Endothelial cell of umbilical vein (primary cell): ENCODE results near the gene SUGCT. TPM values are rescaled to one million over a fixed set of nuclear protein-coding genes. Genes with fewer than 3 reads are reported as not detected.

Experiments
- BruUV-seq: library from RNA; stranded (reverse); fragments of 400-500 nt; replicated peaks from 2 replicates; lab custom pipeline; 2021; lab: Mats Ljungman, UMichigan
- CTCF ChIA-PET: fragments of 300-600, 350-600 bp; sonication (Branson Sonifier 250); formaldehyde crosslinking; loops from one replicate; lab custom pipeline; 2021; ENCODE audit warnings: antibody characterized with exemption, inconsistent platforms; lab: Charles Lee
- POLR2A ChIA-PET: fragments of 300-600, 350-600 bp; sonication (Branson Sonifier 250); formaldehyde crosslinking; loops from one replicate; lab custom pipeline; 2021; ENCODE audit warnings: antibody characterized with exemption, inconsistent platforms; lab: Charles Lee
- DNase-seq: peaks from one replicate; pipeline ENCODE4 v3.0.0-alpha.2; 2011; ENCODE audit warnings: low read depth, low spot score
- FAIRE-seq: peaks from 2 replicates; lab custom pipeline; 2011; peaks lifted over from hg19 to GRCh38; lab: Jason Lieb, UNC
- H2AFZ ChIP-seq: 2 replicates; pipeline ENCODE4 v1.6.0; 2012; ENCODE audit warnings: low read depth, low read length, control low read depth, inconsistent platforms
- H3K27ac ChIP-seq: 2 replicates; pipeline ENCODE4 v1.5.1; 2011; ENCODE audit warnings: low read depth, mild to moderate bottlenecking, control low read depth, low read length, moderate library complexity; ENCODE audit not compliant: insufficient read depth
- H3K27me3 ChIP-seq, 2 experiments: 2 replicates each; pipeline versions ENCODE4 v1.6.0 to v1.6.1; 2011; ENCODE audit warnings: low read length in 2 of 2, mixed read lengths in 1 of 2; ENCODE audit not compliant: control insufficient read depth in 2 of 2, insufficient read depth in 2 of 2
- H3K36me3 ChIP-seq, 2 experiments: 2 replicates in 1 of 2; 3 replicates in 1 of 2; pipeline ENCODE4 v1.5.1; 2011; ENCODE audit warnings: low read length in 2 of 2, mild to moderate bottlenecking in 1 of 2, moderate library complexity in 1 of 2; ENCODE audit not compliant: control insufficient read depth in 2 of 2, insufficient read depth in 2 of 2; ENCODE audit errors: extremely low read depth in 1 of 2
- H3K4me1 ChIP-seq: 3 replicates; pipeline ENCODE4 v1.5.1; 2011; ENCODE audit warnings: mild to moderate bottlenecking, low read length; ENCODE audit not compliant: control insufficient read depth, insufficient read depth; ENCODE audit errors: extremely low read depth
- H3K4me2 ChIP-seq: 2 replicates; pipeline ENCODE4 v1.6.1; 2011; ENCODE audit warnings: low read length, control low read depth, mixed read lengths; ENCODE audit not compliant: insufficient read depth
- H3K4me3 ChIP-seq, 3 experiments: fragments of 200-600 bp in 1 of 3; sonication (generic), shearing (Covaris generic) in 1 of 3; replicated peaks in 1 of 3; 2 replicates each; pipeline ENCODE4 v1.5.1; 2011 to 2016; ENCODE audit warnings: control low read depth in 3 of 3, low read length in 3 of 3, mild to moderate bottlenecking in 2 of 3, inconsistent platforms in 1 of 3, low read depth in 1 of 3, moderate library complexity in 1 of 3; ENCODE audit not compliant: insufficient read depth in 1 of 3
- H3K79me2 ChIP-seq: 2 replicates; pipeline ENCODE4 v1.6.0; 2012; ENCODE audit warnings: low read length, inconsistent platforms; ENCODE audit not compliant: control insufficient read depth, insufficient read depth
- H3K9ac ChIP-seq: replicated peaks from 2 replicates; pipeline ENCODE3; 2011; ENCODE audit warnings: low read length, control low read depth; ENCODE audit not compliant: insufficient read depth; ENCODE audit errors: extremely low read depth
- H3K9me1 ChIP-seq: replicated peaks from 3 replicates; pipeline ENCODE4 v1.6.0; 2011; ENCODE audit warnings: mild to moderate bottlenecking, low read length; ENCODE audit not compliant: control insufficient read depth, insufficient read depth; ENCODE audit errors: extremely low read depth
- H3K9me3 ChIP-seq: replicated peaks from 2 replicates; pipeline ENCODE4 v1.5.1; 2012; ENCODE audit warnings: low read length, inconsistent platforms; ENCODE audit not compliant: control insufficient read depth, insufficient read depth
- H4K20me1 ChIP-seq: replicated peaks from 2 replicates; pipeline ENCODE3; 2011; ENCODE audit warnings: mild to moderate bottlenecking, low read length; ENCODE audit not compliant: control insufficient read depth, insufficient read depth; ENCODE audit errors: extremely low read depth
- CTCF ChIP-seq, 2 donors: IDR thresholded peaks; 1 replicate in 1 of 2; 2 replicates in 1 of 2; pipeline ENCODE4 v1.5.1; 2011; ENCODE audit warnings: low read length in 2 of 2, mild to moderate bottlenecking in 2 of 2, moderate library complexity in 2 of 2, control low read depth in 1 of 2, inconsistent platforms in 1 of 2, low read depth in 1 of 2; ENCODE audit not compliant: insufficient read depth in 1 of 2; ENCODE audit errors: extremely low read depth in 1 of 2
- EZH2 ChIP-seq: IDR thresholded peaks from 2 replicates; pipeline ENCODE4 v1.6.1; 2012; ENCODE audit warnings: borderline replicate concordance, low read depth, mild to moderate bottlenecking, moderate library complexity, low read length, inconsistent platforms; ENCODE audit not compliant: severe bottlenecking
- FOS ChIP-seq: IDR thresholded peaks from 2 replicates; pipeline ENCODE4 v1.6.1; 2011; ENCODE audit warnings: mild to moderate bottlenecking, low read length, moderate library complexity, borderline replicate concordance; ENCODE audit not compliant: insufficient read depth
- GATA2 ChIP-seq: IDR thresholded peaks from 2 replicates; pipeline ENCODE4 v1.7.0; 2011; ENCODE audit warnings: low read depth, mild to moderate bottlenecking, moderate library complexity, mixed read lengths, low read length; ENCODE audit not compliant: insufficient read length, insufficient read depth
- JUN ChIP-seq: IDR thresholded peaks from 2 replicates; pipeline ENCODE4 v1.6.1; 2011; ENCODE audit warnings: borderline replicate concordance, low read depth; ENCODE audit not compliant: insufficient read length, insufficient read depth
- MAX ChIP-seq: IDR thresholded peaks from 2 replicates; pipeline ENCODE4 v1.6.1; 2011; ENCODE audit not compliant: insufficient read depth, insufficient read length
- MYC ChIP-seq: IDR thresholded peaks from one replicate; pipeline ENCODE4 v1.6.1; 2011; ENCODE audit warnings: mild to moderate bottlenecking, low read depth, low read length
- POLR2A ChIP-seq: IDR thresholded peaks from 2 replicates; pipeline ENCODE4 v1.6.1; 2012; ENCODE audit warnings: low read depth, mild to moderate bottlenecking, control low read depth, low read length
- POLR2AphosphoS5 ChIP-seq: IDR thresholded peaks from 2 replicates; pipeline ENCODE4 v1.6.1; 2012; ENCODE audit warnings: low read depth, mild to moderate bottlenecking, control low read depth, low read length, moderate library complexity; ENCODE audit not compliant: insufficient read depth
- dilution Hi-C: fragments of 300-500 bp; cut with MboI; formaldehyde crosslinking; loops from one replicate; pipeline ENCODE4 v1.15.0; 2019; ENCODE audit warnings: low sequenced_read_pairs; ENCODE audit not compliant: extremely low pct_ligation_motif_present
- intact Hi-C: fragments of 100-400 bp; cut with micrococcal nuclease; formaldehyde crosslinking; loops from one replicate; pipeline ENCODE4 v1.10.0; 2022
- polyA plus RNA-seq, 4 experiments: library from polyadenylated mRNA; depleted of rRNA in 3 of 4; stranded (reverse) in 3 of 4; unstranded in 1 of 4; fragments of >200 nt; gene quantifications; 2 replicates each; pipeline versions ENCODE4 v1.2.1 to v1.2.3, GENCODE V29; 2011 to 2012; ENCODE audit warnings: missing spikeins in 1 of 4
- total RNA-seq: library from RNA; stranded (reverse); gene quantifications from 2 replicates; pipeline ENCODE4 v1.2.3, GENCODE V29; 2021

Gene SUGCT
- total and polyA plus RNA-seq, 2 donors (not counting 3 experiments of a cell fraction or from before 2014, with no cell fraction given), result 1.2 to 1.4 TPM

GRCh38 chr7:40676221-40676620, 541.4 kb downstream of the SUGCT start:
- FAIRE-seq, result no peak
- no peak overlapping the region for H3K27ac ChIP-seq
- CTCF ChIA-PET, result interaction anchor here (1.0 kb wide), 1 partner anchor 11 kb away, joined by 3 read pairs; no protein-coding TSS in a partner anchor
- H3K9me1 ChIP-seq, result no peaks in the 10 kb centered on the region
- no peak overlapping the region for H3K9ac ChIP-seq
- no peaks in the 10 kb centered on the region for H3K27me3 ChIP-seq
- dilution Hi-C loops, result no loop called here
- DNase-seq, result no peak
- no peak overlapping the region for H3K4me3 ChIP-seq
- intact Hi-C loops, result no loop called here
- no peak for TF ChIP-seq EZH2
- TF ChIP-seq MAX, result no peak
- no peak for TF ChIP-seq JUN
- no peak for TF ChIP-seq FOS
- TF ChIP-seq MYC, result no peak
- TF ChIP-seq CTCF (IDR thresholded peaks at IDR 0.05; ENCODE audit: extremely low read depth in 1 of 2, insufficient read depth in 1 of 2, low read depth in 1 of 2, low read length in 2 of 2), result no peak
- TF ChIP-seq GATA2, result no peak
- no peak for TF ChIP-seq POLR2AphosphoS5
- TF ChIP-seq POLR2A, result no peak
- H3K4me1 ChIP-seq, result peaks cover 5% of the 10 kb centered on the region
- H3K36me3 ChIP-seq, result no peaks in the 10 kb centered on the region
- H3K4me2 ChIP-seq, result no peak overlapping the region
- H3K79me2 ChIP-seq, result no peaks in the 10 kb centered on the region
- POLR2A ChIA-PET, result no interaction called here
- no peak overlapping the region for H2AFZ ChIP-seq
- no TSS peak for BruUV-seq
- no peaks in the 10 kb centered on the region for H3K9me3 ChIP-seq
- H4K20me1 ChIP-seq, result no peaks in the 10 kb centered on the region
